Osteoblast (primary cell): ENCODE data around the gene UBE2E1. TPM values are rescaled to one million over a fixed set of nuclear protein-coding genes. Genes with fewer than 3 reads are reported as not detected.

Experiments
- DNase-seq: peaks from one replicate; pipeline ENCODE4 v3.0.0; 2011; ENCODE audit warnings: low spot score, mixed read lengths; ENCODE audit not compliant: insufficient read length; ENCODE audit errors: missing footprints
- H2AFZ ChIP-seq: 2 replicates; pipeline ENCODE4 v1.6.0; 2011; ENCODE audit warnings: mild to moderate bottlenecking, low read length
- H3K27ac ChIP-seq: 2 replicates; pipeline ENCODE4 v1.5.1; 2011; ENCODE audit warnings: mild to moderate bottlenecking, low read depth, low read length, moderate library complexity
- H3K27me3 ChIP-seq: 2 replicates; pipeline ENCODE4 v1.6.0; 2012; ENCODE audit warnings: mild to moderate bottlenecking, control low read depth, inconsistent platforms, low read length, moderate library complexity; ENCODE audit not compliant: insufficient read depth
- H3K36me3 ChIP-seq: 2 replicates; pipeline ENCODE4 v1.5.1; 2011; ENCODE audit warnings: mild to moderate bottlenecking, low read length, control low read depth, moderate library complexity; ENCODE audit not compliant: insufficient read depth
- H3K4me1 ChIP-seq: 2 replicates; pipeline ENCODE4 v1.5.1; 2011; ENCODE audit warnings: mild to moderate bottlenecking, low read length, control low read depth, moderate library complexity; ENCODE audit not compliant: insufficient read depth
- H3K4me2 ChIP-seq: 2 replicates; pipeline ENCODE4 v1.6.0; 2011; ENCODE audit warnings: mild to moderate bottlenecking, low read length; ENCODE audit not compliant: insufficient read depth
- H3K4me3 ChIP-seq: fragments of 200-600 bp; sonication (generic); 3 replicates; pipeline ENCODE4 v1.5.1; 2012; ENCODE audit warnings: mild to moderate bottlenecking, low read length, inconsistent platforms; ENCODE audit not compliant: insufficient read depth
- H3K79me2 ChIP-seq: 2 replicates; pipeline ENCODE4 v1.6.0; 2012; ENCODE audit warnings: mild to moderate bottlenecking, low read length, control low read depth, inconsistent platforms; ENCODE audit not compliant: insufficient read depth
- H3K9me3 ChIP-seq: 2 replicates; pipeline ENCODE4 v1.5.1; 2011; ENCODE audit warnings: low read depth, low read length, control low read depth
- H4K20me1 ChIP-seq: 2 replicates; pipeline ENCODE4 v1.6.0; 2012; ENCODE audit warnings: mild to moderate bottlenecking, low read length, control low read depth; ENCODE audit not compliant: insufficient read depth
- CTCF ChIP-seq: IDR thresholded peaks from 2 replicates; pipeline ENCODE4 v1.5.1; 2011; ENCODE audit warnings: mild to moderate bottlenecking, low read depth, low read length, moderate library complexity; ENCODE audit errors: extremely low read depth
- total RNA-seq: library from RNA; depleted of rRNA; stranded (reverse); fragments of >200 nt; gene quantifications from 2 replicates; pipeline ENCODE4 v1.2.3, GENCODE V29; 2012

The UBE2E1 gene
- total RNA-seq, 1 donor = 98.1 TPM

- peaks cover 31% of the 10 kb centered on the region for H4K20me1 ChIP-seq
- no peaks in the 10 kb centered on the region for H3K36me3 ChIP-seq
- no peak overlapping the region for H2AFZ ChIP-seq
- no peak for DNase-seq
- H3K9me3 ChIP-seq = no peaks in the 10 kb centered on the region
- peaks cover 42% of the 10 kb centered on the region for H3K79me2 ChIP-seq
- no peaks in the 10 kb centered on the region for H3K27me3 ChIP-seq
- no peaks in the 10 kb centered on the region for H3K4me1 ChIP-seq
- H3K4me2 ChIP-seq = no peak overlapping the region
- TF ChIP-seq CTCF = no peak
- no peak overlapping the region for H3K4me3 ChIP-seq
- H3K27ac ChIP-seq = no peak overlapping the region
These were observed 19.1 kb downstream of the UBE2E1 start for GRCh38 chr3:23824699-23825444.

GRCh38 chr3:23825802-23826201 is 20.0 kb downstream of the UBE2E1 start:
- no peaks in the 10 kb centered on the region for H3K27me3 ChIP-seq
- no peaks in the 10 kb centered on the region for H3K36me3 ChIP-seq
- no peaks in the 10 kb centered on the region for H3K9me3 ChIP-seq
- H3K4me1 ChIP-seq = no peaks in the 10 kb centered on the region
- H3K79me2 ChIP-seq = peaks cover 42% of the 10 kb centered on the region
- H3K4me2 ChIP-seq = no peak overlapping the region
- no peak for DNase-seq
- H3K27ac ChIP-seq = no peak overlapping the region
- peaks cover 32% of the 10 kb centered on the region for H4K20me1 ChIP-seq
- H2AFZ ChIP-seq = no peak overlapping the region
- H3K4me3 ChIP-seq = no peak overlapping the region
- TF ChIP-seq CTCF = no peak

- Histone ChIP-seq H2AFZ (no peak overlapping the region), H3K4me1 (no peaks in the 10 kb centered on the region), H3K36me3 (no peaks in the 10 kb centered on the region), H3K4me3 (no peak overlapping the region), H3K27ac (no peak overlapping the region), H3K79me2 (peaks cover 39% of the 10 kb centered on the region), H4K20me1 (peaks cover 25% of the 10 kb centered on the region), H3K9me3 (no peaks in the 10 kb centered on the region), H3K4me2 (no peak overlapping the region), H3K27me3 (no peaks in the 10 kb centered on the region)
- TF ChIP-seq CTCF = no peak
- DNase-seq = peak; percentile 10
These were observed 20.8 kb downstream of the UBE2E1 start for GRCh38 chr3:23826382-23827064.

- no peak for TF ChIP-seq CTCF
- Histone ChIP-seq H2AFZ (no peak overlapping the region), H3K27ac (no peak overlapping the region), H3K4me2 (no peak overlapping the region), H3K9me3 (no peaks in the 10 kb centered on the region), H3K4me1 (no peaks in the 10 kb centered on the region), H3K4me3 (no peak overlapping the region), H3K79me2 (peaks cover 39% of the 10 kb centered on the region), H4K20me1 (peaks cover 27% of the 10 kb centered on the region), H3K27me3 (no peaks in the 10 kb centered on the region), H3K36me3 (no peaks in the 10 kb centered on the region)
- DNase-seq = no peak
These were observed 23.6 kb downstream of the UBE2E1 start for GRCh38 chr3:23829242-23829934.
